ENCODE results near the gene NELL1.

NELL1 gene

GRCh38 chr11:21470521-21470920 lies 801.1 kb downstream of the NELL1 start:
- no peaks in the 10 kb centered on the region for H3K36me3 ChIP-seq (ENCODE audit: control insufficient read depth, insufficient read depth, low read length)
- H3K4me3 ChIP-seq (replicated peaks; ENCODE audit: low read depth, low read length): no peak overlapping the region
- TF ChIP-seq CTCF (IDR thresholded peaks at IDR 0.05; ENCODE audit: insufficient read depth, low read length, poor library complexity, severe bottlenecking): no peak
- no peak for DNase-seq (ENCODE audit: extremely low read depth, insufficient read length)
- H3K27me3 ChIP-seq (replicated peaks; ENCODE audit: control insufficient read depth, insufficient read depth, low read length): no peaks in the 10 kb centered on the region

- Histone ChIP-seq H3K36me3 (ENCODE audit: control insufficient read depth, insufficient read depth, low read length) (no peaks in the 10 kb centered on the region), H3K27me3 (replicated peaks; ENCODE audit: control insufficient read depth, insufficient read depth, low read length) (no peaks in the 10 kb centered on the region), H3K4me3 (replicated peaks; ENCODE audit: low read depth, low read length) (no peak overlapping the region)
- no peak for TF ChIP-seq CTCF (IDR thresholded peaks at IDR 0.05; ENCODE audit: insufficient read depth, low read length, poor library complexity, severe bottlenecking)
- no peak for DNase-seq (ENCODE audit: extremely low read depth, insufficient read length)
Measured at GRCh38 chr11:21472261-21472660, 802.9 kb downstream of the NELL1 start.

- no peak for DNase-seq (ENCODE audit: extremely low read depth, insufficient read length)
- no peak overlapping the region for H3K4me3 ChIP-seq (replicated peaks; ENCODE audit: low read depth, low read length)
Measured at GRCh38 chr11:21474529-21474928, 805.1 kb downstream of the NELL1 start.

GRCh38 chr11:21475276-21475675 lies 805.9 kb downstream of the NELL1 start:
- Histone ChIP-seq H3K36me3 (ENCODE audit: control insufficient read depth, insufficient read depth, low read length) (no peaks in the 10 kb centered on the region), H3K27me3 (replicated peaks; ENCODE audit: control insufficient read depth, insufficient read depth, low read length) (no peaks in the 10 kb centered on the region), H3K4me3 (replicated peaks; ENCODE audit: low read depth, low read length) (no peak overlapping the region)
- no peak for DNase-seq (ENCODE audit: extremely low read depth, insufficient read length)
- no peak for TF ChIP-seq CTCF (IDR thresholded peaks at IDR 0.05; ENCODE audit: insufficient read depth, low read length, poor library complexity, severe bottlenecking)

More at GRCh38 chr11:21474529-21474928, 805.1 kb downstream of the NELL1 start:
- Histone ChIP-seq H3K36me3 (ENCODE audit: control insufficient read depth, insufficient read depth, low read length) (no peaks in the 10 kb centered on the region), H3K27me3 (replicated peaks; ENCODE audit: control insufficient read depth, insufficient read depth, low read length) (no peaks in the 10 kb centered on the region)
- TF ChIP-seq CTCF (IDR thresholded peaks at IDR 0.05; ENCODE audit: insufficient read depth, low read length, poor library complexity, severe bottlenecking): no peak

GRCh38 chr11:21476588-21476987 lies 807.2 kb downstream of the NELL1 start:
- Histone ChIP-seq H3K36me3 (ENCODE audit: control insufficient read depth, insufficient read depth, low read length) (no peaks in the 10 kb centered on the region), H3K27me3 (replicated peaks; ENCODE audit: control insufficient read depth, insufficient read depth, low read length) (no peaks in the 10 kb centered on the region), H3K4me3 (replicated peaks; ENCODE audit: low read depth, low read length) (no peak overlapping the region)
- DNase-seq (ENCODE audit: extremely low read depth, insufficient read length): no peak
- no peak for TF ChIP-seq CTCF (IDR thresholded peaks at IDR 0.05; ENCODE audit: insufficient read depth, low read length, poor library complexity, severe bottlenecking)

GRCh38 chr11:21480240-21480639 lies 810.9 kb downstream of the NELL1 start:
- Histone ChIP-seq H3K36me3 (ENCODE audit: control insufficient read depth, insufficient read depth, low read length) (no peaks in the 10 kb centered on the region), H3K27me3 (replicated peaks; ENCODE audit: control insufficient read depth, insufficient read depth, low read length) (no peaks in the 10 kb centered on the region), H3K4me3 (replicated peaks; ENCODE audit: low read depth, low read length) (no peak overlapping the region)
- DNase-seq (ENCODE audit: extremely low read depth, insufficient read length): no peak
- TF ChIP-seq CTCF (IDR thresholded peaks at IDR 0.05; ENCODE audit: insufficient read depth, low read length, poor library complexity, severe bottlenecking): no peak

Measured in GM06990 (cell line).